Natural killer cell (primary cell): ENCODE results near the gene TBPL1. TPM values are rescaled to one million over a fixed set of nuclear protein-coding genes. Genes with fewer than 3 reads are reported as not detected.
"Not testable (repeated sequence)": the region's sequence is repeated elsewhere in the genome, so short reads cannot be mapped to it uniquely, and the experiment has no call there.

Experiments
- ATAC-seq, 3 donors: fragments of 150-1000 bp in 2 of 3; fragments of 200-7000 bp in 1 of 3; cut with Tn5 transposase; 1 replicate in 1 of 3; 2 replicates in 2 of 3; pipeline ENCODE4 v1.10.0; 2021; ENCODE audit warnings: mild to moderate bottlenecking in 2 of 3, moderate library complexity in 2 of 3
- DNase-seq, 2 donors: peaks; one replicate each; pipeline versions ENCODE4 v3.0.0 to v3.0.0-alpha.2; 2013 to 2021; ENCODE audit warnings: mixed read lengths in 1 of 2
- H3K27ac ChIP-seq: one replicate; pipeline ENCODE4 v1.5.1; 2013; ENCODE audit warnings: mild to moderate bottlenecking, low read length
- H3K27me3 ChIP-seq: one replicate; pipeline ENCODE4 v1.6.1; 2013; ENCODE audit warnings: low read length; ENCODE audit not compliant: control insufficient read depth, insufficient read depth
- H3K36me3 ChIP-seq: one replicate; pipeline ENCODE4 v1.6.1; 2013; ENCODE audit warnings: low read length; ENCODE audit not compliant: control insufficient read depth, insufficient read depth
- H3K4me1 ChIP-seq: one replicate; pipeline ENCODE4 v1.6.1; 2013; ENCODE audit warnings: low read length; ENCODE audit not compliant: control insufficient read depth, insufficient read depth
- H3K4me3 ChIP-seq: one replicate; pipeline ENCODE4 v1.5.1; 2013; ENCODE audit warnings: low read length
- H3K9me3 ChIP-seq: one replicate; pipeline ENCODE4 v1.6.1; 2013; ENCODE audit warnings: low read length; ENCODE audit not compliant: control insufficient read depth, insufficient read depth
- H3K27ac Mint-ChIP-seq, 2 donors: one replicate each; pipeline ENCODE4 v1.8.0; 2022; ENCODE audit warnings: mild to moderate bottlenecking in 2 of 2, mixed read lengths in 2 of 2, moderate library complexity in 1 of 2
- H3K27me3 Mint-ChIP-seq, 2 donors: one replicate each; pipeline ENCODE4 v1.8.0; 2022; ENCODE audit warnings: low read depth in 2 of 2, mixed read lengths in 2 of 2
- H3K36me3 Mint-ChIP-seq: one replicate; pipeline ENCODE4 v1.8.0; 2022; ENCODE audit warnings: mixed read lengths
- H3K4me1 Mint-ChIP-seq, 2 donors: one replicate each; pipeline ENCODE4 v1.8.0; 2022; ENCODE audit warnings: mixed read lengths in 2 of 2
- H3K4me3 Mint-ChIP-seq: one replicate; pipeline ENCODE4 v1.8.0; 2022; ENCODE audit warnings: mild to moderate bottlenecking, moderate library complexity, mixed read lengths
- H3K9me3 Mint-ChIP-seq, 2 donors: one replicate each; pipeline ENCODE4 v1.8.0; 2022; ENCODE audit warnings: mixed read lengths in 2 of 2
- WGBS: methylation state at CpG from one replicate; pipeline ENCODE4 v1.1.7; 2013; ENCODE audit warnings: missing lambda C conversion rate; ENCODE audit not compliant: insufficient coverage; 5-methylcytosine and 5-hydroxymethylcytosine counted together
- intact Hi-C: fragments of 100-400 bp; cut with micrococcal nuclease; formaldehyde crosslinking; loops from one replicate; pipeline ENCODE4 v1.14.2; 2022
- total RNA-seq, 4 donors: library from RNA; stranded (reverse); fragments of 120-200 nt in 1 of 4; gene quantifications; one replicate each; pipeline versions ENCODE4 v1.2.3 to v1.2.4, GENCODE V29; 2013 to 2022
- TF ChIP-seq, protein P1 (sequence below): fragments of 200-600 bp; IDR thresholded peaks from one replicate; pipeline ENCODE4 v1.8.0; 2022; ENCODE audit warnings: antibody characterized with exemption

The TBPL1 gene
- total RNA-seq, 3 donors from 2014 or later (not counting 1 experiment from before 2014, with no cell fraction given): 54.8 to 71.0 (median 59.9) TPM

- TF ChIP-seq, protein P1, sequence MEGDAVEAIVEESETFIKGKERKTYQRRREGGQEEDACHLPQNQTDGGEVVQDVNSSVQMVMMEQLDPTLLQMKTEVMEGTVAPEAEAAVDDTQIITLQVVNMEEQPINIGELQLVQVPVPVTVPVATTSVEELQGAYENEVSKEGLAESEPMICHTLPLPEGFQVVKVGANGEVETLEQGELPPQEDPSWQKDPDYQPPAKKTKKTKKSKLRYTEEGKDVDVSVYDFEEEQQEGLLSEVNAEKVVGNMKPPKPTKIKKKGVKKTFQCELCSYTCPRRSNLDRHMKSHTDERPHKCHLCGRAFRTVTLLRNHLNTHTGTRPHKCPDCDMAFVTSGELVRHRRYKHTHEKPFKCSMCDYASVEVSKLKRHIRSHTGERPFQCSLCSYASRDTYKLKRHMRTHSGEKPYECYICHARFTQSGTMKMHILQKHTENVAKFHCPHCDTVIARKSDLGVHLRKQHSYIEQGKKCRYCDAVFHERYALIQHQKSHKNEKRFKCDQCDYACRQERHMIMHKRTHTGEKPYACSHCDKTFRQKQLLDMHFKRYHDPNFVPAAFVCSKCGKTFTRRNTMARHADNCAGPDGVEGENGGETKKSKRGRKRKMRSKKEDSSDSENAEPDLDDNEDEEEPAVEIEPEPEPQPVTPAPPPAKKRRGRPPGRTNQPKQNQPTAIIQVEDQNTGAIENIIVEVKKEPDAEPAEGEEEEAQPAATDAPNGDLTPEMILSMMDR: no peak
- Mint-ChIP-seq H3K27ac (peak overlapping the region; percentile 73 to 76), H3K9me3 (no peaks in the 10 kb centered on the region), H3K36me3 (no peaks in the 10 kb centered on the region), H3K4me3 (peak overlapping the region; percentile 65), H3K27me3 (no peaks in the 10 kb centered on the region), H3K4me1 (peaks cover 61 to 63% of the 10 kb centered on the region in 2 donors)
- ATAC-seq: peak; percentile 52 to 63 (median 52)
- Histone ChIP-seq H3K4me3 (no peak overlapping the region), H3K9me3 (no peaks in the 10 kb centered on the region), H3K27me3 (no peaks in the 10 kb centered on the region), H3K27ac (peak overlapping the region; percentile 30), H3K4me1 (peaks cover 9% of the 10 kb centered on the region), H3K36me3 (no peaks in the 10 kb centered on the region)
- 31% methylated on average over 5 of the region's 5 CpGs for WGBS
- peak in 1 of 2 donors; percentile 11 for DNase-seq
- intact Hi-C loops: no loop called here
Measured at GRCh38 chr6:133966654-133967329, 13.8 kb downstream of the TBPL1 start.

DNA sequence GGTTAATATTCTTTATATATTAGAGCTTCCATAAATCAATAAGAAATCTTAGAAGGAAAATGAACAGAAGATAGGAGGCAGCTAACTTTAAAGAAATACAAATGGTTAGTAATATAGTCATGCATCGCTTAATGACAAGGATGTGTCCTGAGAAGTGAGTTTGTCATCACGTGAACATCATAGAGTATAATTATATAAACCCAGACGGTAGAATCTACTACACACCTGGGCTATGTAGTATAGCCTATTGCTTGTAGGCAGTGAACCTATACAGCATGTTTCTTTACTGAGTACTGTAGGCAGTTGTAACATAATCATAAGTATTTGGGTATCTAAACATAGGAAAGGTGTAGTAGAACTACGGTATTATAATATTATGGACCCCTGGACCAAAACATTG, 14.3 kb downstream of the TBPL1 start:
- intact Hi-C loops: no loop called here
- DNase-seq: no peak
- H3K27ac Mint-ChIP-seq: peak overlapping the region; percentile 73 to 76
- no peaks in the 10 kb centered on the region for H3K36me3 Mint-ChIP-seq
- ATAC-seq: no peak
- no peaks in the 10 kb centered on the region for H3K27me3 ChIP-seq
- H3K27ac ChIP-seq: peak overlapping the region; percentile 30
- 100% methylated on average over 3 of the region's 4 CpGs for WGBS
- H3K4me3 ChIP-seq: no peak overlapping the region
- no peaks in the 10 kb centered on the region for H3K27me3 Mint-ChIP-seq
- peaks cover 9% of the 10 kb centered on the region for H3K4me1 ChIP-seq
- H3K9me3 ChIP-seq: no peaks in the 10 kb centered on the region
- no peaks in the 10 kb centered on the region for H3K36me3 ChIP-seq
- TF ChIP-seq, protein P1: no peak
- H3K9me3 Mint-ChIP-seq: no peaks in the 10 kb centered on the region
- peak overlapping the region; percentile 65 for H3K4me3 Mint-ChIP-seq
- H3K4me1 Mint-ChIP-seq: peaks cover 56 to 60% of the 10 kb centered on the region in 2 donors

DNA sequence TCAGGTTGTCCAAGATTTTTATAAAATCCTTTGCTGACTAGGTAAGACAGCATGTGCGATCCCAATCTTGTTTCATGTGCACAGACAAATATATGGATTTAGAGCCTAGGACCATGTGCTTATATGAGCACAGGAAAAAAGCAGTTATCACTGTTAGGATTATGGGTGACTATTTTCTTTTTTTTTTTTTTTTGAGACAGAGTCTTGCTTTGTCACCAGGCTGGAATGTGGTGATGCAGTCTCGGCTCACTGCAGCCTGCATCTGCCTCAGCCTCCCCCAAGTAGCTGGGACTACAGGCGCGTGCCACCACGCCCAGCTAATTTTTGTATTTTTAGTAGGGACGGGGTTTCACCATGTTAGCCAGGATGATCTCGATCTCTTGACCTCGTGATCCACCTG, 14.8 kb downstream of the TBPL1 start:
- H3K4me3 Mint-ChIP-seq: not testable (repeated sequence)
- WGBS: 95% methylated on average over 6 of the region's 8 CpGs

GRCh38 chr6:133969285-133969920, 16.4 kb downstream of the TBPL1 start:
- intact Hi-C loops: no loop called here
- H3K27me3 Mint-ChIP-seq: no peaks in the 10 kb centered on the region
- Histone ChIP-seq H3K9me3 (no peaks in the 10 kb centered on the region), H3K36me3 (no peaks in the 10 kb centered on the region), H3K27ac (peak overlapping the region; percentile 55), H3K27me3 (no peaks in the 10 kb centered on the region), H3K4me3 (peak overlapping the region; percentile 11), H3K4me1 (peaks cover 9% of the 10 kb centered on the region)
- 43% methylated on average over 1 of the region's 1 CpG for WGBS
- H3K4me1 Mint-ChIP-seq: peaks cover 51 to 55% of the 10 kb centered on the region in 2 donors
- H3K27ac Mint-ChIP-seq: peak overlapping the region; percentile 62 to 85
- peak; percentile 41 to 42 (median 41) for ATAC-seq
- peak in 1 of 2 donors; percentile 13 for DNase-seq
- peak overlapping the region; percentile 67 for H3K4me3 Mint-ChIP-seq
- TF ChIP-seq, protein P1: no peak
- H3K9me3 Mint-ChIP-seq: no peaks in the 10 kb centered on the region
- H3K36me3 Mint-ChIP-seq: no peaks in the 10 kb centered on the region

More for the DNA sequence above, 14.8 kb downstream of the TBPL1 start:
- H3K9me3 Mint-ChIP-seq, H3K9me3 ChIP-seq, ATAC-seq, DNase-seq, H3K4me1 ChIP-seq, H3K27me3 ChIP-seq, H3K27me3 Mint-ChIP-seq, H3K27ac Mint-ChIP-seq, H3K36me3 Mint-ChIP-seq, H3K27ac ChIP-seq, intact Hi-C loops, H3K4me3 ChIP-seq, H3K36me3 ChIP-seq: not testable (repeated sequence)
- H3K4me1 Mint-ChIP-seq: peaks cover 51 to 55% of the 10 kb centered on the region in 2 donors
